Neural cell (in vitro differentiated cells): ENCODE results near the gene SDK2.

Experiments used
- EP300 ChIP-seq: fragments of 450-650 bp; conservative IDR thresholded peaks from 2 replicates; pipeline ENCODE4 v1.6.1; 2014; ENCODE audit warnings: antibody characterized with exemption, mild to moderate bottlenecking, moderate library complexity; ENCODE audit not compliant: poor library complexity, severe bottlenecking
- EZH2 ChIP-seq: fragments of 200-600, 300-800 bp; shearing (Covaris generic), sonication (generic); IDR thresholded peaks from 2 replicates; pipeline ENCODE4 v1.6.1; 2014; ENCODE audit warnings: antibody characterized with exemption, low read length, borderline replicate concordance, mild to moderate bottlenecking; ENCODE audit not compliant: insufficient read depth, poor library complexity, severe bottlenecking
- MXI1 ChIP-seq: fragments of 450-650 bp; conservative IDR thresholded peaks from 2 replicates; pipeline ENCODE4 v1.6.1; 2014; ENCODE audit warnings: antibody characterized with exemption, mild to moderate bottlenecking; ENCODE audit not compliant: poor library complexity, severe bottlenecking
- POLR2AphosphoS5 ChIP-seq: IDR thresholded peaks from 2 replicates; pipeline ENCODE4 v1.6.1; 2012
- RAD21 ChIP-seq: fragments of 450-650 bp; conservative IDR thresholded peaks from 2 replicates; pipeline ENCODE4 v1.6.1; 2014; ENCODE audit warnings: antibody characterized with exemption, mild to moderate bottlenecking, moderate library complexity
- REST ChIP-seq: IDR thresholded peaks from 2 replicates; pipeline ENCODE4 v1.6.1; 2012; ENCODE audit warnings: borderline replicate concordance
- SMC3 ChIP-seq: fragments of 450-650 bp; conservative IDR thresholded peaks from 2 replicates; pipeline ENCODE4 v1.6.1; 2014; ENCODE audit warnings: antibody characterized with exemption, mild to moderate bottlenecking, moderate library complexity; ENCODE audit not compliant: poor library complexity
- TAF1 ChIP-seq: IDR thresholded peaks from 2 replicates; pipeline ENCODE4 v1.6.1; 2012; ENCODE audit warnings: low read depth
- TF ChIP-seq, protein P1 (sequence below): fragments of 450-650 bp; IDR thresholded peaks from 2 replicates; pipeline ENCODE4 v1.5.1; 2014; ENCODE audit warnings: antibody characterized with exemption, mild to moderate bottlenecking, moderate library complexity; ENCODE audit not compliant: poor library complexity, severe bottlenecking

DNA sequence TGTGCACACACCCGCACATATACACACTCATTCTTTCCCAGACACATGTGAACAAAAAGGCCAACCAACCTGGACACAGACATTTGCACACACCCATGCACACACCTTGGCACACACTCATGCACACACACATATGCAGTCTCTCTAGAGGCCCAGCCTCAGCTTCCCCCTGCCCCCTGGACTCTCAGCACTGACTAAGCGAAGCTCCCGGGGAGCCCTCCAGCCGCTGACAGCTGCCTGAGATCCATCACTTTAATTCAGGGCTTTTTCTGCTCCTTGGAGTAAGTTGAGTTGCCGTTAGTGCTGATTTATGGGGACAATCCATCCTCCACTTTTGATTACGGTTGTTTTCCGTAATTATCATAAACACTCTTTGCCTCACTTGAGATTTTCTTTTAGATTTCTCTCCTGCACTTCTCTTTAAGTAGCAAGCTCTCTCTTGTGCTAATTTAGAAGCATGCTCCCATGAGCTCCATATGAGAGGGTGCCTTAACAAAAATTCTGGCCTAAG is 173.9 kb downstream of the SDK2 start:
- TF ChIP-seq, protein P1, sequence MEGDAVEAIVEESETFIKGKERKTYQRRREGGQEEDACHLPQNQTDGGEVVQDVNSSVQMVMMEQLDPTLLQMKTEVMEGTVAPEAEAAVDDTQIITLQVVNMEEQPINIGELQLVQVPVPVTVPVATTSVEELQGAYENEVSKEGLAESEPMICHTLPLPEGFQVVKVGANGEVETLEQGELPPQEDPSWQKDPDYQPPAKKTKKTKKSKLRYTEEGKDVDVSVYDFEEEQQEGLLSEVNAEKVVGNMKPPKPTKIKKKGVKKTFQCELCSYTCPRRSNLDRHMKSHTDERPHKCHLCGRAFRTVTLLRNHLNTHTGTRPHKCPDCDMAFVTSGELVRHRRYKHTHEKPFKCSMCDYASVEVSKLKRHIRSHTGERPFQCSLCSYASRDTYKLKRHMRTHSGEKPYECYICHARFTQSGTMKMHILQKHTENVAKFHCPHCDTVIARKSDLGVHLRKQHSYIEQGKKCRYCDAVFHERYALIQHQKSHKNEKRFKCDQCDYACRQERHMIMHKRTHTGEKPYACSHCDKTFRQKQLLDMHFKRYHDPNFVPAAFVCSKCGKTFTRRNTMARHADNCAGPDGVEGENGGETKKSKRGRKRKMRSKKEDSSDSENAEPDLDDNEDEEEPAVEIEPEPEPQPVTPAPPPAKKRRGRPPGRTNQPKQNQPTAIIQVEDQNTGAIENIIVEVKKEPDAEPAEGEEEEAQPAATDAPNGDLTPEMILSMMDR: no peak
- TF ChIP-seq POLR2AphosphoS5: peak; percentile 26
- TF ChIP-seq RAD21: no peak
- TF ChIP-seq EP300: no peak
- no peak for TF ChIP-seq MXI1
- TF ChIP-seq EZH2: no peak
- peak; percentile 8 for TF ChIP-seq REST
- TF ChIP-seq SMC3: no peak
- no peak for TF ChIP-seq TAF1
